PC-9 (cell line): ENCODE results near the gene FBF1. TPM values are rescaled to one million over a fixed set of nuclear protein-coding genes. Genes with fewer than 3 reads are reported as not detected.

ENCODE experiments used
- BruUV-seq: library from RNA; stranded (reverse); fragments of 400-500 nt; replicated peaks from 2 replicates; lab custom pipeline; 2021; lab: Mats Ljungman, UMichigan
- CTCF ChIA-PET: fragments of 300-600 bp; sonication (Branson Sonifier 250); formaldehyde crosslinking; loops from one replicate; lab custom pipeline; 2022; ENCODE audit warnings: antibody characterized with exemption; lab: Charles Lee
- POLR2A ChIA-PET: fragments of 300-600 bp; sonication (Branson Sonifier 250); formaldehyde crosslinking; loops from one replicate; lab custom pipeline; 2022; ENCODE audit warnings: antibody characterized with exemption; ENCODE audit not compliant: unreplicated experiment; lab: Charles Lee
- DNase-seq, 2 experiments: peaks; one replicate each; pipeline versions ENCODE4 v3.0.0 to v3.0.0-alpha.2; 2015 to 2022; ENCODE audit warnings: mixed read lengths in 1 of 2
- H2AFZ ChIP-seq: fragments of 200-600 bp; sonication (generic); 2 replicates; pipeline ENCODE4 v1.8.1; 2017; ENCODE audit warnings: antibody characterized with exemption
- H3F3A ChIP-seq: fragments of 200-600 bp; sonication (generic); 2 replicates; pipeline ENCODE4 v1.8.1; 2017; ENCODE audit warnings: antibody characterized with exemption, mild to moderate bottlenecking, low read depth; ENCODE audit not compliant: insufficient read depth
- H3K27ac ChIP-seq: fragments of 200-600 bp; sonication (generic); 2 replicates; pipeline ENCODE4 v1.6.1; 2016; ENCODE audit warnings: mixed run types
- H3K27me3 ChIP-seq: fragments of 200-600 bp; sonication (generic); 2 replicates; pipeline ENCODE4 v1.6.1; 2016; ENCODE audit warnings: low read depth, mixed run types; ENCODE audit not compliant: insufficient read depth
- H3K36me3 ChIP-seq: fragments of 200-600 bp; sonication (generic); 2 replicates; pipeline ENCODE4 v1.6.1; 2016; ENCODE audit warnings: low read depth, mixed run types
- H3K4me1 ChIP-seq: fragments of 200-600 bp; sonication (generic); replicated peaks from 2 replicates; pipeline ENCODE4 v1.6.1; 2016; ENCODE audit warnings: mixed run types; ENCODE audit not compliant: insufficient read depth
- H3K4me2 ChIP-seq: fragments of 200-600 bp; sonication (generic); 2 replicates; pipeline ENCODE4 v1.6.1; 2017; ENCODE audit warnings: mixed run types
- H3K4me3 ChIP-seq: fragments of 200-600 bp; sonication (generic); 2 replicates; pipeline ENCODE4 v1.6.1; 2016; ENCODE audit warnings: mixed run types
- H3K79me2 ChIP-seq: fragments of 200-600 bp; sonication (generic); 2 replicates; pipeline ENCODE4 v1.6.1; 2017; ENCODE audit warnings: low read depth, mixed run types
- H3K9me2 ChIP-seq: fragments of 200-600 bp; sonication (generic); 2 replicates; pipeline ENCODE4 v1.8.1; 2017; ENCODE audit warnings: mild to moderate bottlenecking; ENCODE audit not compliant: insufficient read depth
- H3K9me3 ChIP-seq: fragments of 200-600 bp; sonication (generic); 2 replicates; pipeline ENCODE4 v1.8.1; 2016; ENCODE audit warnings: low read depth; ENCODE audit not compliant: insufficient read depth
- H4K20me1 ChIP-seq: fragments of 200-600 bp; sonication (generic); 2 replicates; pipeline ENCODE4 v1.8.1; 2017; ENCODE audit not compliant: insufficient read depth
- CTCF ChIP-seq: fragments of 200-600 bp; sonication (generic); conservative IDR thresholded peaks from 2 replicates; pipeline ENCODE4 v1.6.1; 2017; ENCODE audit warnings: mixed run types, antibody characterized with exemption, mild to moderate bottlenecking, moderate library complexity
- EZH2 ChIP-seq: fragments of 200-600 bp; sonication (generic); IDR thresholded peaks from 2 replicates; pipeline ENCODE4 v1.8.0; 2017; ENCODE audit warnings: antibody characterized with exemption, low read depth
- intact Hi-C: fragments of 100-400 bp; cut with micrococcal nuclease; formaldehyde crosslinking; loops from one replicate; pipeline ENCODE4 v1.10.0; 2022; ENCODE audit not compliant: unreplicated experiment
- total RNA-seq: library from RNA; stranded (reverse); gene quantifications from 2 replicates; pipeline ENCODE4 v1.2.3, GENCODE V29; 2021

FBF1 gene
- total RNA-seq, 1 experiment from 2014 or later, result 22.5 TPM

- TF ChIP-seq CTCF (no peak), EZH2 (no peak)
- CTCF ChIA-PET, result no interaction called here
Observed at GRCh38 chr17:75914643-75915267, 26.1 kb downstream of the FBF1 start.

GRCh38 chr17:75913537-75914210 is 27.2 kb downstream of the FBF1 start:
- H4K20me1 ChIP-seq, result no peaks in the 10 kb centered on the region
- BruUV-seq, result no TSS peak
- no peak overlapping the region for H3K27ac ChIP-seq

More at GRCh38 chr17:75914643-75915267, 26.1 kb downstream of the FBF1 start:
- Histone ChIP-seq H3K27ac (no peak overlapping the region), H3K9me3 (no peaks in the 10 kb centered on the region), H3K27me3 (no peaks in the 10 kb centered on the region), H3K9me2 (no peaks in the 10 kb centered on the region), H2AFZ (no peak overlapping the region), H3K36me3 (no peaks in the 10 kb centered on the region), H3K4me1 (no peaks in the 10 kb centered on the region), H3K4me2 (no peak overlapping the region), H4K20me1 (no peaks in the 10 kb centered on the region), H3K4me3 (no peak overlapping the region), H3F3A (no peaks in the 10 kb centered on the region), H3K79me2 (no peaks in the 10 kb centered on the region)
- intact Hi-C loops, result no loop called here
- no peak for DNase-seq
- POLR2A ChIA-PET, result no interaction called here
- BruUV-seq, result no TSS peak

DNA sequence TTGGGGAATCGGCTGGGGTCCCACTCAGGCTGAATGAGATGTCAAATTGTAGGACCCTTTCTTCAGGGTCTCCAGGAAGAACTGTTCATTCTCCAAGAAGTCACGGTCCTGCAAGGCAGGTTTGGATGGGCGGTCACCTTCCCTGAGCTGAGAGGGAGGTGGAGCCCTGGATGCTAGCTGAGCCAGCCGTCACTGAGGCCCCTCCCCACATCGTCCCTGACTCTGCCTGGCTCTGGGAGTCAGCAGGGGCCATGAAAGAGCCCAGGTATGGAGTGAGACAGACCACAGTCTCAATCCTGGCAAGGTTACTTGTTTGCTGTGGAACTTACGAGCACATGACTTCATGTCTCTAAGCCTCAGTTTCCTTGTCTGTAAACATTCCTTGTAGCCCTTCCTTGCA is 30.1 kb downstream of the FBF1 start:
- no peaks in the 10 kb centered on the region for H4K20me1 ChIP-seq
- H3K4me1 ChIP-seq, result no peaks in the 10 kb centered on the region
- H3K36me3 ChIP-seq, result no peaks in the 10 kb centered on the region
- no TSS peak for BruUV-seq
- no peak overlapping the region for H3K4me2 ChIP-seq
- intact Hi-C loops, result no loop called here
- CTCF ChIA-PET, result interaction anchor here (0.5 kb wide), 1 partner anchor 389 kb away, joined by 5 read pairs; no protein-coding TSS in a partner anchor
- DNase-seq, result no peak
- H3K27ac ChIP-seq, result no peak overlapping the region
- H3K9me2 ChIP-seq, result no peaks in the 10 kb centered on the region
- no peaks in the 10 kb centered on the region for H3K9me3 ChIP-seq
- no peak for TF ChIP-seq EZH2
- POLR2A ChIA-PET, result no interaction called here
- H3K4me3 ChIP-seq, result no peak overlapping the region
- no peaks in the 10 kb centered on the region for H3K79me2 ChIP-seq
- H3K27me3 ChIP-seq, result no peaks in the 10 kb centered on the region
- H2AFZ ChIP-seq, result no peak overlapping the region
- H3F3A ChIP-seq, result peaks cover 17% of the 10 kb centered on the region

More at GRCh38 chr17:75913537-75914210, 27.2 kb downstream of the FBF1 start:
- TF ChIP-seq EZH2, result no peak
- TF ChIP-seq CTCF, result no peak
- ChIA-PET POLR2A (interaction anchor here (0.7 kb wide), 1 partner anchor 58 kb away, joined by 45 read pairs; the partner anchor contains the start of gene WBP2), CTCF (no interaction called here)
- DNase-seq, result no peak
- no peaks in the 10 kb centered on the region for H3K79me2 ChIP-seq
- H3K9me2 ChIP-seq, result no peaks in the 10 kb centered on the region
- H3K4me3 ChIP-seq, result no peak overlapping the region
- H2AFZ ChIP-seq, result no peak overlapping the region
- peaks cover 5% of the 10 kb centered on the region; the same call in 1 of the 2 replicates for H3F3A ChIP-seq
- no peaks in the 10 kb centered on the region for H3K36me3 ChIP-seq
- H3K9me3 ChIP-seq, result no peaks in the 10 kb centered on the region
- H3K27me3 ChIP-seq, result no peaks in the 10 kb centered on the region
- no peak overlapping the region for H3K4me2 ChIP-seq
- H3K4me1 ChIP-seq, result no peaks in the 10 kb centered on the region
- intact Hi-C loops, result no loop called here
